BJ (cell line): Measurements from ENCODE around the gene AGR2. TPM values are rescaled to one million over a fixed set of nuclear protein-coding genes. Genes with fewer than 3 reads are reported as not detected.

Source experiments
- CTCF ChIA-PET: fragments of 350-600 bp; formaldehyde crosslinking; extraction: SDS; loops from one replicate; lab custom pipeline; 2021; ENCODE audit warnings: antibody characterized with exemption, inconsistent platforms; lab: Yijun Ruan, JAX
- POLR2A ChIA-PET: fragments of 300-600 bp; sonication (Branson Sonifier 250); formaldehyde crosslinking; extraction: SDS; loops from one replicate; lab custom pipeline; 2021; ENCODE audit warnings: antibody characterized with exemption; lab: Charles Lee
- DNase-seq: peaks from one replicate; pipeline ENCODE4 v3.0.0-alpha.2; 2011; ENCODE audit warnings: low read depth
- H3K27me3 ChIP-seq: 2 replicates; pipeline ENCODE4 v1.6.0; 2011; ENCODE audit warnings: low read length; ENCODE audit not compliant: control insufficient read depth, insufficient read depth
- H3K36me3 ChIP-seq: 2 replicates; pipeline ENCODE4 v1.5.1; 2011; ENCODE audit warnings: low read length; ENCODE audit not compliant: control insufficient read depth, insufficient read depth
- H3K4me3 ChIP-seq: 2 replicates; pipeline ENCODE4 v1.5.1; 2011; ENCODE audit warnings: low read depth, mild to moderate bottlenecking, control low read depth, low read length
- CTCF ChIP-seq: IDR thresholded peaks from 2 replicates; pipeline ENCODE4 v1.5.1; 2011; ENCODE audit warnings: low read depth, mild to moderate bottlenecking, control low read depth, inconsistent platforms, low read length, moderate library complexity; ENCODE audit not compliant: insufficient read depth
- polyA plus RNA-seq: library from polyadenylated mRNA; depleted of rRNA; stranded (reverse); fragments of >200 nt; gene quantifications from 2 replicates; pipeline ENCODE4 v1.2.3, GENCODE V29; 2011

The AGR2 gene
- polyA plus RNA-seq, 1 experiment = not detected

GRCh38 chr7:16810112-16810511, 5.3 kb upstream of the AGR2 start:
- H3K27me3 ChIP-seq = no peaks in the 10 kb centered on the region
- POLR2A ChIA-PET = no interaction called here
- H3K36me3 ChIP-seq = no peaks in the 10 kb centered on the region
- CTCF ChIA-PET = interaction anchor here (1.0 to 1.7 kb wide), 2 partner anchors 8 to 9 kb away, joined by 4 to 5 read pairs; no protein-coding TSS in a partner anchor
- no peak overlapping the region for H3K4me3 ChIP-seq
- DNase-seq = no peak
- TF ChIP-seq CTCF = no peak

GRCh38 chr7:16805441-16805840, 642 bp upstream of the AGR2 start:
- TF ChIP-seq CTCF = no peak
- H3K27me3 ChIP-seq = no peaks in the 10 kb centered on the region
- H3K4me3 ChIP-seq = no peak overlapping the region
- POLR2A ChIA-PET = no interaction called here
- no peaks in the 10 kb centered on the region for H3K36me3 ChIP-seq
- DNase-seq = no peak
- CTCF ChIA-PET = no interaction called here

- DNase-seq = no peak
- TF ChIP-seq CTCF = no peak
- POLR2A ChIA-PET = no interaction called here
- CTCF ChIA-PET = interaction anchor here (0.6 to 2.6 kb wide), 3 partner anchors 39 to 109 kb away, joined by 3 to 6 read pairs (median 4); no protein-coding TSS in a partner anchor
- Histone ChIP-seq H3K27me3 (no peaks in the 10 kb centered on the region), H3K4me3 (no peak overlapping the region), H3K36me3 (no peaks in the 10 kb centered on the region)
These were observed 722 bp downstream of the AGR2 start for GRCh38 chr7:16803881-16804673.

- Histone ChIP-seq H3K36me3 (no peaks in the 10 kb centered on the region), H3K27me3 (no peaks in the 10 kb centered on the region), H3K4me3 (no peak overlapping the region)
- POLR2A ChIA-PET = no interaction called here
- DNase-seq = no peak
- CTCF ChIA-PET = interaction anchor here (0.6 to 2.6 kb wide), 3 partner anchors 63 to 525 kb away, joined by 3 to 6 read pairs (median 3); no protein-coding TSS in a partner anchor
- TF ChIP-seq CTCF = no peak
These were observed 1.7 kb downstream of the AGR2 start for GRCh38 chr7:16803125-16803524.

- TF ChIP-seq CTCF = no peak
- Histone ChIP-seq H3K36me3 (no peaks in the 10 kb centered on the region), H3K4me3 (no peak overlapping the region), H3K27me3 (no peaks in the 10 kb centered on the region)
- CTCF ChIA-PET = interaction anchor here (0.7 to 3.5 kb wide), 15 partner anchors 8 to 524 kb away, joined by 3 to 20 read pairs (median 3); no protein-coding TSS in a partner anchor
- POLR2A ChIA-PET = interaction anchor here (0.8 kb wide), 1 partner anchor 37 kb away, joined by 4 read pairs; no protein-coding TSS in a partner anchor
- no peak for DNase-seq
These were observed 3.2 kb downstream of the AGR2 start for GRCh38 chr7:16801579-16801978.
